ENCODE data around the gene SV2C. TPM values are rescaled to one million over a fixed set of nuclear protein-coding genes. Genes with fewer than 3 reads are reported as not detected.
"Not testable (repeated sequence)": the region's sequence is repeated elsewhere in the genome, so short reads cannot be mapped to it uniquely, and the experiment has no call there.

Gene SV2C
- total RNA-seq, 1 donor from 2014 or later = not detected

DNA sequence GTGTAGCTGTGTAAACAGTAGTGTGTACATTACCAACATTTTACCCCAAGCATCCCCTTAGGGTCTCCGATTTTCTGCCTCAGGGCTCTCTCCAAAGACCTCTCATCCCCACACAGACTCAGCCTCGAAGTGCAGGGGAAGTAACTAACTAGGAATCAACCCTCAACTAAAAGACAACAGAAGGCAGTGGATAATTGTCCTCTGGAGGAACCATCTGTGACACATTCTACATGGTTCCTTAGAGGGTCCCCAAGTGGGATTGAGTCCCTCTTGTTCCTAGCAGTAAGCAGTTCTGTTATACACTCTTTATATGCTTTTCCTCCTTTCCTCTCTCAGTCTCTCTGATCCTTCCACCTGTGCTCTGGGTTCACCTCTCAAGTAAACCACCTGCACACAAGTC lies 157.2 kb downstream of the SV2C start:
- TF ChIP-seq, protein P1, sequence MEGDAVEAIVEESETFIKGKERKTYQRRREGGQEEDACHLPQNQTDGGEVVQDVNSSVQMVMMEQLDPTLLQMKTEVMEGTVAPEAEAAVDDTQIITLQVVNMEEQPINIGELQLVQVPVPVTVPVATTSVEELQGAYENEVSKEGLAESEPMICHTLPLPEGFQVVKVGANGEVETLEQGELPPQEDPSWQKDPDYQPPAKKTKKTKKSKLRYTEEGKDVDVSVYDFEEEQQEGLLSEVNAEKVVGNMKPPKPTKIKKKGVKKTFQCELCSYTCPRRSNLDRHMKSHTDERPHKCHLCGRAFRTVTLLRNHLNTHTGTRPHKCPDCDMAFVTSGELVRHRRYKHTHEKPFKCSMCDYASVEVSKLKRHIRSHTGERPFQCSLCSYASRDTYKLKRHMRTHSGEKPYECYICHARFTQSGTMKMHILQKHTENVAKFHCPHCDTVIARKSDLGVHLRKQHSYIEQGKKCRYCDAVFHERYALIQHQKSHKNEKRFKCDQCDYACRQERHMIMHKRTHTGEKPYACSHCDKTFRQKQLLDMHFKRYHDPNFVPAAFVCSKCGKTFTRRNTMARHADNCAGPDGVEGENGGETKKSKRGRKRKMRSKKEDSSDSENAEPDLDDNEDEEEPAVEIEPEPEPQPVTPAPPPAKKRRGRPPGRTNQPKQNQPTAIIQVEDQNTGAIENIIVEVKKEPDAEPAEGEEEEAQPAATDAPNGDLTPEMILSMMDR (IDR thresholded peaks at IDR 0.05; ENCODE audit: insufficient read depth, low read length, severe bottlenecking) = no peak
- Histone ChIP-seq H3K36me3 (ENCODE audit: control insufficient read depth, insufficient read depth, low read length) (no peaks in the 10 kb centered on the region), H3K4me3 (ENCODE audit: low read depth, low read length) (no peak overlapping the region), H3K27me3 (ENCODE audit: control insufficient read depth, insufficient read depth, low read length) (no peaks in the 10 kb centered on the region)
- no peak for DNase-seq (ENCODE audit: low read depth)
- no peak for FAIRE-seq

DNA sequence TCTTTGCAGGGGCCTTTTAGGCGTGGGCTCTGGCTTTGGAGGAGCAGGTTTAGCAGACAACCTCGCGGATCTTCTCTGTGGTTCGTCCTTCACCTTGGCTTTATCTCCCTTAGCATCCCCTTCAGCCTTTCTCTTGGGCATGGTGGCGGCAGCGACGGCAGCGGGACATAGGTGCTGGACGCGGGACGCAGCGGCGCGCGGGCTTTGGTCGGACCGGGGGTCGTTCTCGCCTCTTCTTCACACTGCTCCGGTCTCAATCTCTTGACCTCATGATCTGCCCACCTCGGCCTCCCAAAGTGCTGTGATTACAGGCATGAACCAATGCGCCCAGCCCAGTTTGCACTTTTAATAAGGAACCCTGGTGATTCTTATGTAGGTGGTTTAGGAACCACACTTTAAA lies 159.0 kb downstream of the SV2C start:
- not testable (repeated sequence) for H3K36me3 ChIP-seq (ENCODE audit: control insufficient read depth, insufficient read depth, low read length); H3K4me3 ChIP-seq (ENCODE audit: low read depth, low read length); FAIRE-seq; H3K27me3 ChIP-seq (ENCODE audit: control insufficient read depth, insufficient read depth, low read length); DNase-seq (ENCODE audit: low read depth)

DNA sequence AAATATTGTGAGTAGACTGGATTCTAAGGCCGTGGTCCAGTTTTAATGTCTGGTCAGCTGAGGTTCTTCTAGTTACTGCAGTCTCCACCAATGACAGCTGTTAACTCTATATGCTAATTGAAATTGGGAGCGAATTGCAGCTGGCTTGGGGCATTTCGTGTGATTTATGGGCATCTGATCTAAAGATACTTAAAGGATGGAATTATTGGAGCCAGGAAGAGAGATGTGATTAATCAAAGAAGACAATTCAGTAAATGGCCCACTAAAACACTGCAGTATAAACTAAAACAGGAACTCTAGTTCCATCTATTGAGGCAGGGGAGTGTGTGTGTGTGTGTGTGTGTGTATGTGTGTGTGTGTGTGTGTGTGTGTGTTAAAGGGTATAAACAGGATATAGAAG lies 162.4 kb downstream of the SV2C start:
- H3K4me3 ChIP-seq (ENCODE audit: low read depth, low read length) = no peak overlapping the region
- TF ChIP-seq, protein P1 (IDR thresholded peaks at IDR 0.05; ENCODE audit: insufficient read depth, low read length, severe bottlenecking) = no peak
- H3K27me3 ChIP-seq (ENCODE audit: control insufficient read depth, insufficient read depth, low read length) = no peaks in the 10 kb centered on the region
- DNase-seq (ENCODE audit: low read depth) (no peak), FAIRE-seq (no peak)
- no peaks in the 10 kb centered on the region for H3K36me3 ChIP-seq (ENCODE audit: control insufficient read depth, insufficient read depth, low read length)

DNA sequence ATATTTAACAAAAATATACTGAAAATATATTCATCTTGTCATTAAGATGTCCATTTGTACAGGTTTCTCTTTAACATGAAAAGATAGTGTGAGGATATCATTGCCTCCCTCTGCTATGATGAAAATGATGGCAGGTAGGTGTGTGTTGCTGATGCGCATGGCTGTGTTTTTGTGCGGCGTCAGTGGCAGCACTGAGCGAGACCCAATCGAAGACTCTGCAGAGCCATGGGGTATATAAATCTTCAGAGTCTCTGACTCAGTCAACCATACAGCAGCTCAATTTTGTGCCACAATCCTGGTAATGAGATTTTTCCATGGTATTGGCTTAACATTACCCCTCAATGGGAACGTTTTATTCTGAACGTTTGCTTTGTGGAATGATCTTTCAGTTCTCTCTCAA lies 166.4 kb downstream of the SV2C start:
- FAIRE-seq (no peak), DNase-seq (ENCODE audit: low read depth) (no peak)
- Histone ChIP-seq H3K36me3 (ENCODE audit: control insufficient read depth, insufficient read depth, low read length) (no peaks in the 10 kb centered on the region), H3K4me3 (ENCODE audit: low read depth, low read length) (no peak overlapping the region), H3K27me3 (ENCODE audit: control insufficient read depth, insufficient read depth, low read length) (no peaks in the 10 kb centered on the region)
- TF ChIP-seq, protein P1 (IDR thresholded peaks at IDR 0.05; ENCODE audit: insufficient read depth, low read length, severe bottlenecking) = no peak

DNA sequence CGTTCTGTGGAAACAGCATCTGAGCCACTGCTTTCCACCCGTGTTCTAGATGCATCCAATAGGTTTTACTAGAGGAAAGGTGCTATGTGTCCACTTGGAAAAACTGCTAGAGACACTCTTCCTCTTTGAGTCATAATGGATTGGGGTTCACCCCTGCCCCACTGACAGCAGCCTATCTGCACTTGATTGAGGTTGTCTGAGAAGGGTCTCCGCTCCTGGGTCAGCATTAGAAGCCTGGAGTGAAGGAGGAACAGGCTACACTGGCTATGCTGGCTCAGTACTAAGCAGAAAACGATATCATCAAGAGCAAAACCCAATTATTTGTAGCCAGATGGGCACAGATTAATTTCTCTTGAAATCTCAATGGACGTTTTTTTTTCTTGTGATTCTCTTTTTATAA lies 167.3 kb downstream of the SV2C start:
- DNase-seq (ENCODE audit: low read depth) (no peak), FAIRE-seq (no peak)
- TF ChIP-seq, protein P1 (IDR thresholded peaks at IDR 0.05; ENCODE audit: insufficient read depth, low read length, severe bottlenecking) = no peak
- H3K36me3 ChIP-seq (ENCODE audit: control insufficient read depth, insufficient read depth, low read length) = no peaks in the 10 kb centered on the region
- H3K27me3 ChIP-seq (ENCODE audit: control insufficient read depth, insufficient read depth, low read length) = no peaks in the 10 kb centered on the region
- no peak overlapping the region for H3K4me3 ChIP-seq (ENCODE audit: low read depth, low read length)

DNA sequence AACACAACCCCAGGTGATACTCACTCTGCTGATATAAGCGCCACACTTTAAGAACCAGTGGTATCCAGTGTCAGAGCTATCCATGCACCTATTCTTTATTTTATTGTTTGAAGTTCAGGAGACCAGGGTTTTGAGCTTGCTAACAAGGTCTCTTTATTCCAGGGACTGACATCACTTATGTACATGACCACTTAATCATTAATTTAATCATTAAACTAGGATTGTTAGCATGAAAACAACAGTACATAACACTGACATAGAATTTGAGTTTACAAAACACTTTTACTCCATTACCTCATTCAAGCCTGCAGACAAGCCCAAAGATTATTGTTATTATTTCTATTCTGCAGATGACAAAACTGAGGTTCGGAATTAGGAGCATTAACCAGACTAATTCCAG lies 168.5 kb downstream of the SV2C start:
- H3K27me3 ChIP-seq (ENCODE audit: control insufficient read depth, insufficient read depth, low read length) = no peaks in the 10 kb centered on the region
- TF ChIP-seq, protein P1 (IDR thresholded peaks at IDR 0.05; ENCODE audit: insufficient read depth, low read length, severe bottlenecking) = no peak
- FAIRE-seq (no peak), DNase-seq (ENCODE audit: low read depth) (no peak)
- H3K36me3 ChIP-seq (ENCODE audit: control insufficient read depth, insufficient read depth, low read length) = no peaks in the 10 kb centered on the region
- H3K4me3 ChIP-seq (ENCODE audit: low read depth, low read length) = no peak overlapping the region

Data from bronchial epithelial cell (primary cell).